LNCaP clone FGC (cell line): ENCODE data around the gene PARVB.

Source experiments
- DNase-seq: peaks from one replicate; pipeline ENCODE4 v3.0.0-alpha.2; 2011; ENCODE audit warnings: low read depth
- H3K4me3 ChIP-seq: 2 replicates; pipeline ENCODE4 v1.5.1; 2011; ENCODE audit warnings: mild to moderate bottlenecking, low read depth, low read length, control low read depth
- TF ChIP-seq, protein P1 (sequence below): IDR thresholded peaks from 2 replicates; pipeline ENCODE4 v1.5.1; 2012; ENCODE audit warnings: mild to moderate bottlenecking; ENCODE audit not compliant: control insufficient read depth, insufficient read depth; ENCODE audit errors: extremely low read depth

PARVB gene

DNA sequence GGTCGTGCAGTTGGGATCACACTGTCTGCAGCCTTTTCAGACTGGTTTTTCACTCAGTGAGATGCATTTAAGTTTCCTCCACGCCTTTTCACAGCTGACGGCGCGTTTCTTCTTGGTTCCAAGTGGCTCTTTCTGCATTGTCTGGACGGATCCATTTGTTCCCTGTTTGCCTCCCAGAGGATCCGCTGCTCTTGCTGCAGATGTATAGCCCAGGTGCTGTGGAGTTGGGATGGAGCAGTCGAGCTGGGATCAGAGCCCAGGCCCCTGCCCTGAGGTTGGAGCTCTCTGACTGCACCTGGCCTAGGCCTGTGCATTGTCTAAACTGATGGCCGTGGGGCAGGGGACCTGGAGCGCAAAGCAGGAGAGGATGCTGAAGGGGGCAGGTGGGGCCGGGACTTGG lies 51.6 kb downstream of the PARVB start:
- H3K4me3 ChIP-seq: no peak overlapping the region
- no peak for DNase-seq
- TF ChIP-seq, protein P1, sequence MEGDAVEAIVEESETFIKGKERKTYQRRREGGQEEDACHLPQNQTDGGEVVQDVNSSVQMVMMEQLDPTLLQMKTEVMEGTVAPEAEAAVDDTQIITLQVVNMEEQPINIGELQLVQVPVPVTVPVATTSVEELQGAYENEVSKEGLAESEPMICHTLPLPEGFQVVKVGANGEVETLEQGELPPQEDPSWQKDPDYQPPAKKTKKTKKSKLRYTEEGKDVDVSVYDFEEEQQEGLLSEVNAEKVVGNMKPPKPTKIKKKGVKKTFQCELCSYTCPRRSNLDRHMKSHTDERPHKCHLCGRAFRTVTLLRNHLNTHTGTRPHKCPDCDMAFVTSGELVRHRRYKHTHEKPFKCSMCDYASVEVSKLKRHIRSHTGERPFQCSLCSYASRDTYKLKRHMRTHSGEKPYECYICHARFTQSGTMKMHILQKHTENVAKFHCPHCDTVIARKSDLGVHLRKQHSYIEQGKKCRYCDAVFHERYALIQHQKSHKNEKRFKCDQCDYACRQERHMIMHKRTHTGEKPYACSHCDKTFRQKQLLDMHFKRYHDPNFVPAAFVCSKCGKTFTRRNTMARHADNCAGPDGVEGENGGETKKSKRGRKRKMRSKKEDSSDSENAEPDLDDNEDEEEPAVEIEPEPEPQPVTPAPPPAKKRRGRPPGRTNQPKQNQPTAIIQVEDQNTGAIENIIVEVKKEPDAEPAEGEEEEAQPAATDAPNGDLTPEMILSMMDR: no peak

DNA sequence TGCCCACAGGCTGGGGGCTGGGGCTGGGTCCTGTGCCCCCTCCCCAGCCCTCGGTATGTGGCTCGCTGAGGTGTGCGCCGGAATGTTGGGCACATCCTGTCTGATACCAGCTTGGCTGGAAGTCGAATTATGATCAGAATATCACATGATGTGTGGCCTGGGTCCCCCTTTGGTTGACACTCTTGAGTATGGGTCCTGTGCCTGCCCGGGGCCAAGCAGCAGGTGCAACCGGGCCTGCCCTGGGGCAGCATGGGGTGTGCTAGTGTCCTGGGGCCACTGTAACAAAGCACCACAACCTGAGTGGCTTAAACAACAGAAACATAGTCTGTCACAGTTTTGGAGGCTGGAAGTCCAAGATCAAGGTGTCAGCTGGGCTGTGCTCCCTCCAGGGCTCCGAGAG lies 52.7 kb downstream of the PARVB start:
- TF ChIP-seq, protein P1: no peak
- H3K4me3 ChIP-seq: no peak overlapping the region
- no peak for DNase-seq

DNA sequence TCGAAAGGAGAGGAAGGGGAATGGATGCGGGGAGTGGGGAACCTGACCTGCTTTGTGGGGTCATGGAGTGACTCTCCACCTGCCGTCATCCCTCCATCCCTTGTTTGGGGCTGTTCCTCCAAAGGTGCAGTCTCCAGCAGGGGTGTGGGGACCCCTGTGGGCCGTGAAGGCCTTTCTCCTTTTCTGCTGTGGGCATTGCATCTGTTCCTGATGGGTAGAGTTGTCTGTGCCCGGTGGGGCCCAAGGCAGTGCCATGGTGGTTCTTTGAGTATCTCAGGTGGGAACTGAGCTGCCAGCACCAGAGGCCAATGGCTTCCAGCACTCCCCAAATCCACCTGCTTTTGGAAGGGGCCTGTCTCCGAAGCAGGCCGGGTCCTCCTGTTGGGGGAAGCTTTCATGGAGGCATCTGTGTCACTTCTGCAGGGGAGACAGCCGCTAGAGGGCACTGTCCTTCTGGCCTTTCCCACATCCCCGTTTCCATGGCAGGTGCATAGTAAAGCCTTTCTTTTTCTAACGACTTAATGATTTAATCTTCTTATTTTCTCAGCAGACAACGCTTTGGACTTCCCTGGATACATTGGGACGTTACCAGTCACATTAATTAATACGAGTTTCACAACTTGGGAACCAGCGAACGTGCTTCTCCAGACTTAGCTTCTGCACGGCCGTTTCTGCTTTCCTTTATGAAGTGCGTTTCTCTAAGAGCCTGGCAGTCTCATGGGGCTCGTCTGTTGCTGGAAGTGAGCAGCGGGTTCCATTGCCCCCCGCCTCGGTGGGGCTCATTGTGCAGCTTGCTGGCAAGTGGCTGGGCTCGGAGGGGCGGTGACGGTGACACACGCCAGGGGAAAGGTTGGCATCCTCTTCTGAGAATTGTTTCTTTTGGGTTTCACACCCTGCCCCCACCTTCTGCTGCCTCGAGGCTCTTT lies 57.1 kb downstream of the PARVB start:
- H3K4me3 ChIP-seq: no peak overlapping the region
- TF ChIP-seq, protein P1: peak; percentile 83
- no peak for DNase-seq

DNA sequence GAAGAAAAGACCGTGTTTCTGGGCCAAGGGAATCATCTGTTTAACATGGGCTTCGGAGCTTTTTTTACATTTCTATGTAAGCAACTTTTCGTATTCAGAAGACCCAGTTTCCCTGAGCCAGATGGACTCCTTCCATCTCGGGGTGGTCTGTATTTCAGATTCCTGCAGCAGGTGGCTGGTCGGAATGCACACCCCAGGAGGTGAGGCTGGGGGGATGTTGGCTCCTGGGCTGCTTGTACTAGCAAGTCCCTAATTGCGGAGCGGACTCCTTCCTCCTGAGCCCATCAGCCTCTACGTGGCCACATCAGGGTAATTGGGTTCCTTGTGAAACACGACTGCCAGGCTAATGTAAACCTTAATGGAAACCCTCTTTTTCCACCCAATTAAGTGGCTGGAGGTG lies 58.7 kb downstream of the PARVB start:
- DNase-seq: no peak
- TF ChIP-seq, protein P1: no peak
- no peak overlapping the region for H3K4me3 ChIP-seq

DNA sequence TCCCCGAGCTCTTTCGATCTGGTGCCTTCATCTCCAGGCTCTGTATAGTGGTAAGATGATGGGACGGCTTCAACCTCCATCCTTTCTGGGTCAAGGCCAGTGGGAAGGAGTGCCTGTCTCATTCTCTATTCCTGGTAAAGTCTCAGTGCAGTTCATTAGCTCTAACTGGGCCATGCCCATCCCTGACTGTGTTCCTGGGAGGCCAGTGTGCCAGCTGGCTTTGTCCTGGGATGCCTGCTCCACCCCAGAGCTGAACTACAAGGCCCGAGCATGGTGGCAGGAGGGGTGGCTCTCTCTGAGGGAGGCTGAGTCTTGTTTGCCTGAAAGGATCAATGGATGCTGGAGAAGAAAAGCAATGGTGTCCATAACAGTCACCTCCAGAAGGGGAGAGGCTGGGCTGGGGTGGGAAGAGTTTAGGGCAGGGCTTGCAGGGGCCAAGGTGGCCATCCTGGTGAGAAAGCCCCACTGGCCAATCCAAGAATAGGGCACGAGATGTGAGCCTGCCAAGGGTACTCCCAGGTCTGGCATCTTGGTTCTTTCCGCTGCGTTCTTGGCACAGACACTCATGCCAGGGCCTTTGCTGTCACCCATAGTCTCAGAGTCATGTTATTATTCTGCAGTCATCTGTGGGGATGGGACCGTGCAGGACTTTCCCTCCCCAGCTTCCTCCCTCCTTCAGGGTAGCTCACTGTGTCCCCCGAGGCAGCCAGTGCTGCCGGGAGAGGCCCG lies 60.1 kb downstream of the PARVB start:
- TF ChIP-seq, protein P1: no peak
- no peak overlapping the region for H3K4me3 ChIP-seq

DNA sequence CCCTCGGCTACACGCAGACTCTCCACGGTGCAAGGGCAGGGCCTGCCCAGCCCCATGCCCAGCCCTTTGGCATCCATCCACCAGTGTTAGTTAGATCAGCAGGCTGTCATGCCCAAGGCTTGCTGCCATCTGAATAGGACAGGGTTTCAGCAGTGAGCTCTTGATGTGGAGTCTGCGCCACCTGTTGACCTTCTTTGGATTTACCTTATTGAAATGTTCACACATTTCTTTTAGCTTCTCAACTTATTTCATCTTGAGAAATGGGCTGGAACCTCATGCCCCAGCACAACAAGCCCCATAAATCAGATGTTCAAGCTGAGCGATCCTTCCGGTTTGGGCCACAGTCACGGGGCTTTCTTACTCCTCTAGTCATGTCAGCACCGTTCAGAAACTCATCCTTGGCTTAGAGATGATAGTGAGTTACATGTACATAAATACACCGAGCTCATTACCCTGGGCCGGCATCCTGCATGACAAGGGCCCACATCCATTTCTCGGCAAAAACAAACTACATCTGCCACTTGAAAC lies 61.7 kb downstream of the PARVB start:
- H3K4me3 ChIP-seq: no peak overlapping the region
- TF ChIP-seq, protein P1: peak; percentile 71
- DNase-seq: peak; percentile 95

More for the DNA sequence above, 60.1 kb downstream of the PARVB start:
- DNase-seq: no peak
